ENCODE data around the gene PHACTR4.
A peak's percentile ranks its signal among the peaks of the same experiment; 100 is the strongest.
"Not testable (repeated sequence)": the region's sequence is repeated elsewhere in the genome, so short reads cannot be mapped to it uniquely, and the experiment has no call there.

Gene PHACTR4

DNA sequence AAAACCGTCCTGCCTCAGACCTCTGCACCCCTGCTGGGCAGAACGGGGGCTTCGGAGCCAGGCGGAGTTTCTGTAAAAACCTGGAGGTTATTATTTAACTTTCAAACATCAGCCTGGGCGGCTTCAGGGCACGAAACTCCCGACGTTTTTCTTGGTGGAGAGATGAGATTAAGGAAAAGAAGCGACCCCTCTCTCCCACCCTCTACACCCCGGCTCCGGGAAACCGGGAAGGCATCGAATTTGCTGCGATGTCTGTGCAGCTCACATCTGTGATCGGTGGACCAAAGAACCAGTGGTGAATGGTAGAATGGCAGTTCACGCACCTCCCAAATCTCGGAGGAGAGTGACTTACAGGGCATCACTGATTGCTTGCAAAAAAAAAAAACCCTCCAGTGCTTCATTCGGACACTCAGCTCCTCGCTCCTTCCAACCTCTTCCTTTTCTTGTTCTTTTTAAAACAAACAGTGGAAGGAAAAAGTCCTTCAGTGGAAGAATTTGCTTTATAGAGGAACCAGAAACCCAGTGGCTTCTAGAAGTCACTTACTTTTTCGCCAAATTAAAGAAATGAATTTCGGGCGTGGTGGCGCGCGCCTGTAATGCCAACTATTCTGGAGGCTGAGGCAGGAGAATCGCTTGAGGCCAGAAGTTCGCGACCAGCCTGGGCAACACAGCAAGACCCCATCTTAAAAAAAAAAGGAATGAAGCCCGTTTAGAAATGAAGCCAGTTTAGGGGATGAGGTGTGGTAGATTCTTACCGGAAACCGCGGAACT is 884 bp downstream of the PHACTR4 start:
- H3K36me3 ChIP-seq (ENCODE audit: control insufficient read depth in 1 of 2, insufficient read depth in 2 of 2, low read depth in 1 of 2, low read length in 2 of 2): peaks cover 0 to 3% of the 10 kb centered on the region in 2 experiments
- H2AK5ac ChIP-seq (ENCODE audit: low read length, severe bottlenecking): peak overlapping the region; percentile 55
- peak overlapping the region; percentile 56 for H3K4me2 ChIP-seq (ENCODE audit: low read length, poor library complexity, severe bottlenecking)
- H2BK12ac ChIP-seq (ENCODE audit: low read length in 2 of 2): peak overlapping the region in 1 of 2 experiments; percentile 23
- 53% methylated on average over 22 of the region's 32 CpGs for WGBS
- H3K4me3 ChIP-seq (ENCODE audit: insufficient read depth in 1 of 2, low read depth in 1 of 2, low read length in 2 of 2): peak overlapping the region; percentile 81 to 93
- H3K79me1 ChIP-seq (replicated peaks; ENCODE audit: low read length, poor library complexity, severe bottlenecking): no peaks in the 10 kb centered on the region
- H3K9me3 ChIP-seq (ENCODE audit: control insufficient read depth, low read length): no peaks in the 10 kb centered on the region
- peak overlapping the region; percentile 97 for H4K8ac ChIP-seq (ENCODE audit: low read length)
- peak overlapping the region; percentile 23 for H2BK15ac ChIP-seq (ENCODE audit: low read depth, poor library complexity, severe bottlenecking)
- H3K9ac ChIP-seq (ENCODE audit: low read length): peak overlapping the region; percentile 95
- H2AFZ ChIP-seq (ENCODE audit: low read depth, low read length): peak overlapping the region; percentile 95
- H3K14ac ChIP-seq (ENCODE audit: low read length in 2 of 2): no peak overlapping the region
- H3K4me1 ChIP-seq (ENCODE audit: control insufficient read depth, insufficient read depth, low read depth, low read length): peaks cover 8% of the 10 kb centered on the region
- H4K91ac ChIP-seq (ENCODE audit: low read length): peak overlapping the region; percentile 68
- H3K23ac ChIP-seq (ENCODE audit: low read length in 2 of 2): no peak overlapping the region
- H3K27me3 ChIP-seq (ENCODE audit: control insufficient read depth in 1 of 2, insufficient read depth in 1 of 2, low read length in 2 of 2): no peaks in the 10 kb centered on the region
- H2BK5ac ChIP-seq (ENCODE audit: low read depth, low read length, poor library complexity, severe bottlenecking): peak overlapping the region; percentile 99
- H3K18ac ChIP-seq (ENCODE audit: low read depth in 1 of 2, low read length in 2 of 2): peak overlapping the region; percentile 97 to 98
- DNase-seq: peak; percentile 67
- peak overlapping the region; percentile 81 to 83 for H3K4ac ChIP-seq (ENCODE audit: low read depth in 1 of 2, low read length in 2 of 2)
- H2BK120ac ChIP-seq (ENCODE audit: low read depth, low read length): peak overlapping the region; percentile 79
- H3K27ac ChIP-seq (ENCODE audit: low read length, poor library complexity, severe bottlenecking): peak overlapping the region; percentile 99

DNA sequence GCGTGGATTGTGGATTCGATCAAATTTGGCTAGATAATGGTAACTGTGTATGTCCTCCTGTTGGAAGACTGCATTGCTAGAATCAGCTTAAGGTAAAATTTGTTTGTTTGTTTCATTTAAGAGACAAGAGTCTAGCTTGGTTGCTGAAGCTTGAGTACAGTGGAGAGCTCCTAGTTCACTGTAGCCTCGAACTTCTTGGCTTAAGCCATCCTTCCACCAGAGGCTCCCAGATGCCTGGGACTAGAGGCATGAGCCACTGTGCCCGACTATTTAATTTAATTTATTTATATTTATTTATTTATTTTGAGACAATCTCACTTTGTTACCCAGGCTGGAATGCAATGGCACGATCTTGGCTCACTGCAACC is 1.5 kb downstream of the PHACTR4 start:
- Histone ChIP-seq H3K4me2 (ENCODE audit: low read length, poor library complexity, severe bottlenecking) (peak overlapping the region; percentile 56), H2BK12ac (ENCODE audit: low read length in 2 of 2) (no peak overlapping the region), H3K36me3 (ENCODE audit: control insufficient read depth in 1 of 2, insufficient read depth in 2 of 2, low read depth in 1 of 2, low read length in 2 of 2) (peaks cover 0 to 3% of the 10 kb centered on the region in 2 experiments), H3K14ac (ENCODE audit: low read length in 2 of 2) (no peak overlapping the region), H3K4me1 (ENCODE audit: control insufficient read depth, insufficient read depth, low read depth, low read length) (peaks cover 11% of the 10 kb centered on the region), H3K4me3 (ENCODE audit: insufficient read depth in 1 of 2, low read depth in 1 of 2, low read length in 2 of 2) (peak overlapping the region in 1 of 2 experiments; percentile 93), H3K4ac (ENCODE audit: low read depth in 1 of 2, low read length in 2 of 2) (no peak overlapping the region), H4K91ac (ENCODE audit: low read length) (no peak overlapping the region), H3K18ac (ENCODE audit: low read depth in 1 of 2, low read length in 2 of 2) (no peak overlapping the region), H2AK5ac (ENCODE audit: low read length, severe bottlenecking) (peak overlapping the region; percentile 55), H2BK5ac (ENCODE audit: low read depth, low read length, poor library complexity, severe bottlenecking) (no peak overlapping the region), H2BK120ac (ENCODE audit: low read depth, low read length) (no peak overlapping the region), H2BK15ac (ENCODE audit: low read depth, poor library complexity, severe bottlenecking) (no peak overlapping the region), H3K9ac (ENCODE audit: low read length) (peak overlapping the region; percentile 95), H3K27ac (ENCODE audit: low read length, poor library complexity, severe bottlenecking) (peak overlapping the region; percentile 99), H3K27me3 (ENCODE audit: control insufficient read depth in 1 of 2, insufficient read depth in 1 of 2, low read length in 2 of 2) (no peaks in the 10 kb centered on the region), H4K8ac (ENCODE audit: low read length) (no peak overlapping the region), H3K79me1 (replicated peaks; ENCODE audit: low read length, poor library complexity, severe bottlenecking) (no peaks in the 10 kb centered on the region), H3K23ac (ENCODE audit: low read length in 2 of 2) (no peak overlapping the region), H3K9me3 (ENCODE audit: control insufficient read depth, low read length) (no peaks in the 10 kb centered on the region), H2AFZ (ENCODE audit: low read depth, low read length) (no peak overlapping the region)
- 100% methylated on average over 3 of the region's 5 CpGs for WGBS
- DNase-seq: peak; percentile 14

DNA sequence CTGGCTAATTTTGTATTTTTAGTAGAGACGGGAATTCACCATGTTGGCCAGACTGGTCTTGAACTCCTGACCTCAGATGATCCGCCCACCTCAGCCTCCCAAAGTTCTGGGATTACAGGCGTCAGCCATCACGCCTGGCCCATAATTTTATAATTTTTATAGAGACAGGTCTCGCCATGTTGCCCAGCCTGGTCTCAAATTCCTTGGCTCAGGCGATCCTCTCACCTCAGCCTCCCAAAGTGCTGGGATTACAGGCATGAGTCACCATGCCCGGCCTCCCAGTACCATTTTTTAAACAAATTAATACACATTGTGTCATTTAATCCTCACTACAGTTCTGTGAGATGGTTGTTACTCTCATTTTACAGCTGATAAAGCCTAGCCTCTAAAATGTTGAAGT is 3.9 kb downstream of the PHACTR4 start:
- not testable (repeated sequence) for H4K8ac ChIP-seq (ENCODE audit: low read length); H2BK15ac ChIP-seq (ENCODE audit: low read depth, poor library complexity, severe bottlenecking); DNase-seq; H2BK120ac ChIP-seq (ENCODE audit: low read depth, low read length); H3K79me1 ChIP-seq (replicated peaks; ENCODE audit: low read length, poor library complexity, severe bottlenecking); H3K23ac ChIP-seq (ENCODE audit: low read length in 2 of 2); H3K27me3 ChIP-seq (ENCODE audit: control insufficient read depth in 1 of 2, insufficient read depth in 1 of 2, low read length in 2 of 2); H3K9ac ChIP-seq (ENCODE audit: low read length); H2BK12ac ChIP-seq (ENCODE audit: low read length in 2 of 2); H3K9me3 ChIP-seq (ENCODE audit: control insufficient read depth, low read length); H3K18ac ChIP-seq (ENCODE audit: low read depth in 1 of 2, low read length in 2 of 2); H3K36me3 ChIP-seq (ENCODE audit: control insufficient read depth in 1 of 2, insufficient read depth in 2 of 2, low read depth in 1 of 2, low read length in 2 of 2); H2AFZ ChIP-seq (ENCODE audit: low read depth, low read length); H2BK5ac ChIP-seq (ENCODE audit: low read depth, low read length, poor library complexity, severe bottlenecking); H3K4me2 ChIP-seq (ENCODE audit: low read length, poor library complexity, severe bottlenecking); H3K4me3 ChIP-seq (ENCODE audit: insufficient read depth in 1 of 2, low read depth in 1 of 2, low read length in 2 of 2); H3K14ac ChIP-seq (ENCODE audit: low read length in 2 of 2); H4K91ac ChIP-seq (ENCODE audit: low read length); H3K4ac ChIP-seq (ENCODE audit: low read depth in 1 of 2, low read length in 2 of 2)
- Histone ChIP-seq H2AK5ac (ENCODE audit: low read length, severe bottlenecking) (peak overlapping the region; percentile 38), H3K4me1 (ENCODE audit: control insufficient read depth, insufficient read depth, low read depth, low read length) (peaks cover 12% of the 10 kb centered on the region), H3K27ac (ENCODE audit: low read length, poor library complexity, severe bottlenecking) (peak overlapping the region; percentile 99)
- 89% methylated on average over 6 of the region's 7 CpGs for WGBS

DNA sequence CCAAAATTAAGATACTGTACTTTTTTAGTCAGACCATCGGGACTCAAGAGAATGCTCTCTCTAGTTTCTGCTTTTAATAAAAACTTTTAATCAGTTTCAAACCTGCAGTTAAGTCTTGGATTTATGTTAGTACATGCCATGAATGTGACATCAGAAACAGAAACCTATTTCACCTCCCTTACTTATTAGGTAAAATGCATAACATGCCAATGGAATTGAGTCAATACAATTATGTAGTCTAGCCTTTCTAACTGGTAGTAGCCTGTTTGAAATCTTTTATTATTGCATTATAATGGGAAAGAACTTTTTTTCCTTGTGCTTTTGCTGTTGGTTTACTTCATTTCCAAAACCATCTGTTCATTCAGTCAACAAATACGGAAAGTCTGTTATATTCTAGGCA is 4.8 kb downstream of the PHACTR4 start:
- no peak overlapping the region for H3K14ac ChIP-seq (ENCODE audit: low read length in 2 of 2)
- H3K18ac ChIP-seq (ENCODE audit: low read depth in 1 of 2, low read length in 2 of 2): no peak overlapping the region
- H2BK12ac ChIP-seq (ENCODE audit: low read length in 2 of 2): no peak overlapping the region
- no peak overlapping the region for H3K23ac ChIP-seq (ENCODE audit: low read length in 2 of 2)
- H3K27me3 ChIP-seq (ENCODE audit: control insufficient read depth in 1 of 2, insufficient read depth in 1 of 2, low read length in 2 of 2): no peaks in the 10 kb centered on the region
- no peak for DNase-seq
- no peaks in the 10 kb centered on the region for H3K79me1 ChIP-seq (replicated peaks; ENCODE audit: low read length, poor library complexity, severe bottlenecking)
- H3K36me3 ChIP-seq (ENCODE audit: control insufficient read depth in 1 of 2, insufficient read depth in 2 of 2, low read depth in 1 of 2, low read length in 2 of 2): peaks cover 0 to 3% of the 10 kb centered on the region in 2 experiments
- H2AFZ ChIP-seq (ENCODE audit: low read depth, low read length): no peak overlapping the region
- no peaks in the 10 kb centered on the region for H3K9me3 ChIP-seq (ENCODE audit: control insufficient read depth, low read length)
- peaks cover 16% of the 10 kb centered on the region for H3K4me1 ChIP-seq (ENCODE audit: control insufficient read depth, insufficient read depth, low read depth, low read length)
- no peak overlapping the region for H2BK15ac ChIP-seq (ENCODE audit: low read depth, poor library complexity, severe bottlenecking)
- H2AK5ac ChIP-seq (ENCODE audit: low read length, severe bottlenecking): no peak overlapping the region
- H4K91ac ChIP-seq (ENCODE audit: low read length): no peak overlapping the region
- no peak overlapping the region for H4K8ac ChIP-seq (ENCODE audit: low read length)
- H3K4me3 ChIP-seq (ENCODE audit: insufficient read depth in 1 of 2, low read depth in 1 of 2, low read length in 2 of 2): no peak overlapping the region
- no peak overlapping the region for H2BK120ac ChIP-seq (ENCODE audit: low read depth, low read length)
- H2BK5ac ChIP-seq (ENCODE audit: low read depth, low read length, poor library complexity, severe bottlenecking): no peak overlapping the region
- no peak overlapping the region for H3K9ac ChIP-seq (ENCODE audit: low read length)
- peak overlapping the region; percentile 99 for H3K27ac ChIP-seq (ENCODE audit: low read length, poor library complexity, severe bottlenecking)
- H3K4me2 ChIP-seq (ENCODE audit: low read length, poor library complexity, severe bottlenecking): no peak overlapping the region
- WGBS: no CpG with 5 or more reads among the region's 2 CpGs
- no peak overlapping the region for H3K4ac ChIP-seq (ENCODE audit: low read depth in 1 of 2, low read length in 2 of 2)

All from mesenchymal stem cell (in vitro differentiated cells and primary cell).